Common myeloid progenitor, CD34-positive (primary cell): ENCODE measurements around the gene FABP7.

Experiments used
- CTCF ChIA-PET: fragments of 350-600 bp; sonication (Branson Sonifier 250); formaldehyde crosslinking; loops from one replicate; lab custom pipeline; 2021; ENCODE audit warnings: antibody characterized with exemption; lab: Charles Lee
- POLR2A ChIA-PET: fragments of 350-600 bp; sonication (Branson Sonifier 250); formaldehyde crosslinking; loops from one replicate; lab custom pipeline; 2021; ENCODE audit warnings: antibody characterized with exemption; lab: Charles Lee
- DNase-seq, 3 donors: peaks; one replicate each; pipeline versions ENCODE4 v3.0.0 to v3.0.0-alpha.2; 2013
- H3K27ac ChIP-seq, 2 experiments: 1 replicate in 1 of 2; 2 replicates in 1 of 2; pipeline ENCODE4 v1.7.0; 2013; ENCODE audit warnings: inconsistent platforms in 2 of 2, low read length in 2 of 2, mild to moderate bottlenecking in 2 of 2, low read depth in 1 of 2, moderate library complexity in 1 of 2; ENCODE audit not compliant: severe bottlenecking in 2 of 2, insufficient read depth in 1 of 2, poor library complexity in 1 of 2
- H3K27me3 ChIP-seq, 5 experiments: replicated peaks in 2 of 5; 1 replicate in 3 of 5; 2 replicates in 2 of 5; pipeline versions ENCODE4 v1.6.1 to v1.7.0; 2013; ENCODE audit warnings: low read length in 4 of 5, mild to moderate bottlenecking in 2 of 5, moderate library complexity in 2 of 5, inconsistent platforms in 1 of 5; ENCODE audit not compliant: insufficient read depth in 5 of 5, control insufficient read depth in 4 of 5
- H3K36me3 ChIP-seq, 4 experiments: 1 replicate in 2 of 4; 2 replicates in 2 of 4; pipeline versions ENCODE4 v1.6.1 to v1.7.0; 2013; ENCODE audit warnings: low read length in 3 of 4, control low read depth in 1 of 4, mild to moderate bottlenecking in 1 of 4; ENCODE audit not compliant: control insufficient read depth in 4 of 4, insufficient read depth in 4 of 4
- H3K4me1 ChIP-seq, 4 experiments: 1 replicate in 3 of 4; 2 replicates in 1 of 4; pipeline versions ENCODE4 v1.6.1 to v1.7.1; 2013; ENCODE audit warnings: low read length in 3 of 4, mild to moderate bottlenecking in 3 of 4, control low read depth in 1 of 4, inconsistent platforms in 1 of 4, moderate library complexity in 1 of 4; ENCODE audit not compliant: control insufficient read depth in 4 of 4, insufficient read depth in 4 of 4; ENCODE audit errors: control extremely low read depth in 1 of 4
- H3K4me3 ChIP-seq, 7 experiments: 1 replicate in 4 of 7; 2 replicates in 3 of 7; pipeline versions ENCODE4 v1.5.1 to v1.7.0; 2013; ENCODE audit warnings: mild to moderate bottlenecking in 7 of 7, low read length in 6 of 7, moderate library complexity in 6 of 7, inconsistent platforms in 2 of 7, low read depth in 2 of 7, control low read depth in 1 of 7; ENCODE audit not compliant: insufficient read depth in 4 of 7, control insufficient read depth in 1 of 7; ENCODE audit errors: extremely low read depth in 1 of 7
- H3K9me3 ChIP-seq, 5 experiments: 1 replicate in 4 of 5; 2 replicates in 1 of 5; pipeline versions ENCODE4 v1.6.1 to v1.7.1; 2013; ENCODE audit warnings: low read length in 4 of 5, mild to moderate bottlenecking in 2 of 5, inconsistent platforms in 1 of 5, low read depth in 1 of 5, moderate library complexity in 1 of 5; ENCODE audit not compliant: control insufficient read depth in 4 of 5, insufficient read depth in 2 of 5; ENCODE audit errors: control extremely low read depth in 1 of 5
- WGBS: methylation state at CpG from one replicate; pipeline ENCODE4 v1.1.5; 2013; ENCODE audit not compliant: insufficient coverage; 5-methylcytosine and 5-hydroxymethylcytosine counted together

The FABP7 gene

GRCh38 chr6:122799916-122800686 lies 20.6 kb downstream of the FABP7 start:
- Histone ChIP-seq H3K9me3 (no peaks in the 10 kb centered on the region), H3K36me3 (no peaks in the 10 kb centered on the region), H3K27ac (no peak overlapping the region), H3K4me3 (no peak overlapping the region), H3K27me3 (no peaks in the 10 kb centered on the region), H3K4me1 (no peaks in the 10 kb centered on the region)
- no peak for DNase-seq
- WGBS, result 100% methylated on average over 4 of the region's 5 CpGs
- ChIA-PET POLR2A (no interaction called here), CTCF (interaction anchor here (1.0 to 1.2 kb wide), 3 partner anchors 14 to 69 kb away, joined by 3 read pairs; no protein-coding TSS in a partner anchor)

- Histone ChIP-seq H3K27me3 (no peaks in the 10 kb centered on the region), H3K9me3 (no peaks in the 10 kb centered on the region), H3K36me3 (no peaks in the 10 kb centered on the region), H3K4me1 (no peaks in the 10 kb centered on the region), H3K4me3 (no peak overlapping the region), H3K27ac (no peak overlapping the region)
- 92% methylated on average over 1 of the region's 3 CpGs for WGBS
- no peak for DNase-seq
- ChIA-PET CTCF (interaction anchor here (1.0 to 3.0 kb wide), 4 partner anchors 12 to 70 kb away, joined by 3 to 9 read pairs (median 6); partner anchors contain the start of gene SMPDL3A), POLR2A (no interaction called here)
Measured at GRCh38 chr6:122800906-122801305, 21.4 kb downstream of the FABP7 start.

GRCh38 chr6:122801397-122801796 lies 21.9 kb downstream of the FABP7 start:
- Histone ChIP-seq H3K4me1 (no peaks in the 10 kb centered on the region), H3K27ac (no peak overlapping the region), H3K9me3 (no peaks in the 10 kb centered on the region), H3K36me3 (no peaks in the 10 kb centered on the region), H3K4me3 (no peak overlapping the region), H3K27me3 (no peaks in the 10 kb centered on the region)
- ChIA-PET POLR2A (no interaction called here), CTCF (interaction anchor here (1.0 to 3.0 kb wide), 3 partner anchors 12 to 38 kb away, joined by 3 to 9 read pairs (median 8); partner anchors contain the start of gene SMPDL3A)
- no peak for DNase-seq
- WGBS, result no CpG with 5 or more reads among the region's 1 CpG

GRCh38 chr6:122803171-122803661 lies 23.7 kb downstream of the FABP7 start:
- no peak for DNase-seq
- ChIA-PET POLR2A (no interaction called here), CTCF (interaction anchor here (3.0 kb wide), 1 partner anchor 36 kb away, joined by 9 read pairs; no protein-coding TSS in a partner anchor)
- no peaks in the 10 kb centered on the region for H3K27me3 ChIP-seq
- H3K9me3 ChIP-seq, result no peaks in the 10 kb centered on the region
- H3K4me3 ChIP-seq, result no peak overlapping the region
- H3K4me1 ChIP-seq, result no peaks in the 10 kb centered on the region
- H3K27ac ChIP-seq, result no peak overlapping the region
- WGBS, result no CpG with 5 or more reads among the region's 4 CpGs
- no peaks in the 10 kb centered on the region for H3K36me3 ChIP-seq

- 100% methylated on average over 4 of the region's 5 CpGs for WGBS
- Histone ChIP-seq H3K27ac (no peak overlapping the region), H3K4me3 (no peak overlapping the region), H3K4me1 (no peaks in the 10 kb centered on the region), H3K9me3 (no peaks in the 10 kb centered on the region), H3K27me3 (no peaks in the 10 kb centered on the region), H3K36me3 (no peaks in the 10 kb centered on the region)
- ChIA-PET CTCF (no interaction called here), POLR2A (no interaction called here)
- no peak for DNase-seq
Measured at GRCh38 chr6:122804962-122805485, 25.5 kb downstream of the FABP7 start.

GRCh38 chr6:122806291-122806690 lies 26.8 kb downstream of the FABP7 start:
- no peaks in the 10 kb centered on the region for H3K36me3 ChIP-seq
- H3K9me3 ChIP-seq, result peaks cover 0 to 2% (median 0%) of the 10 kb centered on the region in 5 experiments
- no peak overlapping the region for H3K27ac ChIP-seq
- no peak for DNase-seq
- POLR2A ChIA-PET, result no interaction called here
- CTCF ChIA-PET, result no interaction called here
- WGBS, result 86% methylated on average over 1 of the region's 2 CpGs
- no peaks in the 10 kb centered on the region for H3K27me3 ChIP-seq
- H3K4me3 ChIP-seq, result no peak overlapping the region
- H3K4me1 ChIP-seq, result no peaks in the 10 kb centered on the region
